Gastroesophageal sphincter (tissue), 4 donors: ENCODE measurements around the gene DUS1L. TPM values are rescaled to one million over a fixed set of nuclear protein-coding genes. Genes with fewer than 3 reads are reported as not detected.
"Not testable (repeated sequence)": the region's sequence is repeated elsewhere in the genome, so short reads cannot be mapped to it uniquely, and the experiment has no call there.

Experiments used
- ATAC-seq: fragments of 150-250 bp; one replicate; pipeline ENCODE4 v1.9.1; 2016; ENCODE audit warnings: mild to moderate bottlenecking, moderate library complexity
- H3K27ac ChIP-seq, 4 donors: fragments of 200-600 bp; sonication (generic) in 3 of 4; 1 replicate in 3 of 4; 2 replicates in 1 of 4; pipeline ENCODE4 v1.5.1; 2016 to 2019
- H3K27me3 ChIP-seq: fragments of 200-600 bp; sonication (generic); one replicate; pipeline ENCODE4 v1.5.1; 2019
- H3K36me3 ChIP-seq, 2 donors: fragments of 200-600 bp; sonication (generic); one replicate each; pipeline ENCODE4 v1.5.1; 2019; ENCODE audit warnings: control low read depth in 1 of 2
- H3K4me1 ChIP-seq, 3 donors: fragments of 200-600 bp; sonication (generic); 1 replicate in 2 of 3; 2 replicates in 1 of 3; pipeline ENCODE4 v1.5.1; 2016 to 2019; ENCODE audit warnings: control low read depth in 2 of 3
- H3K4me3 ChIP-seq, 2 donors: fragments of 200-600 bp; sonication (generic); one replicate each; pipeline ENCODE4 v1.5.1; 2019; ENCODE audit warnings: mild to moderate bottlenecking in 1 of 2, moderate library complexity in 1 of 2
- H3K9me3 ChIP-seq, 3 donors: fragments of 200-600 bp; sonication (generic); one replicate each; pipeline ENCODE4 v1.5.1; 2017 to 2019; ENCODE audit warnings: control low read depth in 2 of 3
- EP300 ChIP-seq: sonication (generic); formaldehyde crosslinking; IDR thresholded peaks from one replicate; pipeline ENCODE4 v1.6.1; 2017; ENCODE audit warnings: antibody characterized with exemption, mild to moderate bottlenecking
- POLR2A ChIP-seq, 2 donors: fragments of 450-650 bp; IDR thresholded peaks; one replicate each; pipeline ENCODE4 v1.6.1; 2017; ENCODE audit warnings: antibody characterized with exemption in 2 of 2, mild to moderate bottlenecking in 2 of 2, moderate library complexity in 1 of 2
- POLR2AphosphoS5 ChIP-seq: sonication (generic); formaldehyde crosslinking; IDR thresholded peaks from one replicate; pipeline ENCODE4 v1.6.1; 2017; ENCODE audit warnings: antibody characterized with exemption
- WGBS, 2 donors: methylation state at CpG; one replicate each; pipeline ENCODE4 v1.1.5; 2018; ENCODE audit warnings: low coverage in 1 of 2; 5-methylcytosine and 5-hydroxymethylcytosine counted together
- total RNA-seq, 4 donors: library from RNA; depleted of rRNA; stranded (reverse); fragments of >200 nt; gene quantifications; one replicate each; pipeline ENCODE4 v1.1.0, GENCODE V29; 2016
- TF ChIP-seq, protein P1 (sequence below), 4 experiments: fragments of 200-600 bp in 2 of 4; fragments of 450-650 bp in 2 of 4; sonication (generic) in 1 of 4; IDR thresholded peaks; one replicate each; pipeline ENCODE4 v1.5.1; 2017 to 2019; ENCODE audit warnings: antibody characterized with exemption in 4 of 4, mild to moderate bottlenecking in 2 of 4, moderate library complexity in 2 of 4

The DUS1L gene
- total RNA-seq, 4 donors from 2014 or later: 35.8 to 62.8 (median 52.9) TPM

- Histone ChIP-seq H3K27me3 (no peaks in the 10 kb centered on the region), H3K27ac (no peak overlapping the region), H3K4me3 (no peak overlapping the region), H3K9me3 (no peaks in the 10 kb centered on the region), H3K36me3 (peaks cover 0 to 15% of the 10 kb centered on the region in 2 donors), H3K4me1 (peaks cover 0 to 26% (median 8%) of the 10 kb centered on the region in 3 donors)
- no peak for ATAC-seq
- TF ChIP-seq, protein P1, sequence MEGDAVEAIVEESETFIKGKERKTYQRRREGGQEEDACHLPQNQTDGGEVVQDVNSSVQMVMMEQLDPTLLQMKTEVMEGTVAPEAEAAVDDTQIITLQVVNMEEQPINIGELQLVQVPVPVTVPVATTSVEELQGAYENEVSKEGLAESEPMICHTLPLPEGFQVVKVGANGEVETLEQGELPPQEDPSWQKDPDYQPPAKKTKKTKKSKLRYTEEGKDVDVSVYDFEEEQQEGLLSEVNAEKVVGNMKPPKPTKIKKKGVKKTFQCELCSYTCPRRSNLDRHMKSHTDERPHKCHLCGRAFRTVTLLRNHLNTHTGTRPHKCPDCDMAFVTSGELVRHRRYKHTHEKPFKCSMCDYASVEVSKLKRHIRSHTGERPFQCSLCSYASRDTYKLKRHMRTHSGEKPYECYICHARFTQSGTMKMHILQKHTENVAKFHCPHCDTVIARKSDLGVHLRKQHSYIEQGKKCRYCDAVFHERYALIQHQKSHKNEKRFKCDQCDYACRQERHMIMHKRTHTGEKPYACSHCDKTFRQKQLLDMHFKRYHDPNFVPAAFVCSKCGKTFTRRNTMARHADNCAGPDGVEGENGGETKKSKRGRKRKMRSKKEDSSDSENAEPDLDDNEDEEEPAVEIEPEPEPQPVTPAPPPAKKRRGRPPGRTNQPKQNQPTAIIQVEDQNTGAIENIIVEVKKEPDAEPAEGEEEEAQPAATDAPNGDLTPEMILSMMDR (IDR thresholded peaks at IDR 0.05): no peak
- TF ChIP-seq POLR2AphosphoS5: no peak
- no peak for TF ChIP-seq POLR2A (IDR thresholded peaks at IDR 0.05)
- TF ChIP-seq EP300: no peak
- WGBS, 2 donors: 87 to 90% methylated on average over 2 to 4 of the region's 8 CpGs
Measured at GRCh38 chr17:82039695-82040299, 25.8 kb downstream of the DUS1L start.

DNA sequence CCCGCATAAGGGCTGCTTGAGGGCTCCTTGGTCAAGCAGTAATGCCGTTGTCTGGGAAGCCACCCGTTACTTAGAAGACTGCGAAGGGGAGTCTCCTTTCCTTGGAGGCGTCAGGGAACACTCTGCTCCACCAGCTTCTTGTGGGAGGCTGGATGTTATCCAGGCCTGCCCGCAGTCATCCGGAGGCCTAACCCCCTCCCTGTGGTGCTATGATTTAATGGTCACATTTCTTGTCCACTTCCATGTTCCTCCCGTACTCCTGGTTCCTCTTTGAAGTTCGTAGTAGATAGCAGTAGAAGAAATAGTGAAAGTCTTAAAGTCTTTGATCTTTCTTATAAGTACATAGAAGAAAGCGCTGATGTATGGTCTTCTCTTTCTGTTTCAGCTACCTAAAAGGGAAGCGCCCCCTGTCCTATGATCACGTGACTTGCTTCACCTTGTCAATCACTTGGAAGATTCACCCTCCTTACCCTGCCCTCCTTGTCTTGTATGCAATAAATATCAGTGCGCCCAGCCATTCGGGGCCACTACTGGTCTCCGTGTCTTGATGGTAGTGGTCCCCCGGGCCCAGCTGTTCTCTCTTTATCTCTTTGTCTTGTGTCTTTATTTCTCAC, 26.7 kb downstream of the DUS1L start:
- H3K27ac ChIP-seq: not testable (repeated sequence)

DNA sequence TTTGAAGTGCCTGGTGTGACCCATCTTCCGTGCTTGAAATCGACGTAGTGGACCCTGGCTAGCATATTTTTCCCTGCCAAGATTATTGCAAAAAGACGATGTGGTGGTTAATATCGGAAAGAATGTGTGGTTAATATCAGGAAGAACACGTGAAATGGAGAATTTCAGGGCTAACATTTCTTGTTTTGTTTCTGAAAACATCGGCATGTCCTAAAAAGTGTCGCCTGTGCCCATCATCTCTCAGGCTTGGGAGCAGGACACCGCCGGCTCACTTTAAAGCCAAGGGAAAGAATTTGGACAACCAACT, 27.8 kb downstream of the DUS1L start:
- WGBS, 2 donors: 1 to 10% methylated on average over 2 to 10 of the region's 10 CpGs
- ATAC-seq: no peak
- peaks cover 0 to 18% of the 10 kb centered on the region in 2 donors for H3K36me3 ChIP-seq
- no peaks in the 10 kb centered on the region for H3K9me3 ChIP-seq
- peaks cover 0 to 26% (median 8%) of the 10 kb centered on the region in 3 donors for H3K4me1 ChIP-seq
- H3K27ac ChIP-seq: peak overlapping the region; percentile 60 to 99 (median 94)
- H3K4me3 ChIP-seq: peak overlapping the region in 1 of 2 donors; percentile 90
- no peak for TF ChIP-seq EP300
- TF ChIP-seq, protein P1 (IDR thresholded peaks at IDR 0.05): no peak
- TF ChIP-seq POLR2A (IDR thresholded peaks at IDR 0.05): no peak
- TF ChIP-seq POLR2AphosphoS5: no peak
- no peaks in the 10 kb centered on the region for H3K27me3 ChIP-seq

More for the DNA sequence above, 26.7 kb downstream of the DUS1L start:
- not testable (repeated sequence) for H3K4me3 ChIP-seq, ATAC-seq, H3K27me3 ChIP-seq, H3K9me3 ChIP-seq
- H3K4me1 ChIP-seq: peaks cover 0 to 26% (median 8%) of the 10 kb centered on the region in 3 donors
- 84 to 90% methylated on average over 15 to 16 of the region's 16 CpGs for WGBS, 2 donors
- H3K36me3 ChIP-seq: peaks cover 0 to 18% of the 10 kb centered on the region in 2 donors

DNA sequence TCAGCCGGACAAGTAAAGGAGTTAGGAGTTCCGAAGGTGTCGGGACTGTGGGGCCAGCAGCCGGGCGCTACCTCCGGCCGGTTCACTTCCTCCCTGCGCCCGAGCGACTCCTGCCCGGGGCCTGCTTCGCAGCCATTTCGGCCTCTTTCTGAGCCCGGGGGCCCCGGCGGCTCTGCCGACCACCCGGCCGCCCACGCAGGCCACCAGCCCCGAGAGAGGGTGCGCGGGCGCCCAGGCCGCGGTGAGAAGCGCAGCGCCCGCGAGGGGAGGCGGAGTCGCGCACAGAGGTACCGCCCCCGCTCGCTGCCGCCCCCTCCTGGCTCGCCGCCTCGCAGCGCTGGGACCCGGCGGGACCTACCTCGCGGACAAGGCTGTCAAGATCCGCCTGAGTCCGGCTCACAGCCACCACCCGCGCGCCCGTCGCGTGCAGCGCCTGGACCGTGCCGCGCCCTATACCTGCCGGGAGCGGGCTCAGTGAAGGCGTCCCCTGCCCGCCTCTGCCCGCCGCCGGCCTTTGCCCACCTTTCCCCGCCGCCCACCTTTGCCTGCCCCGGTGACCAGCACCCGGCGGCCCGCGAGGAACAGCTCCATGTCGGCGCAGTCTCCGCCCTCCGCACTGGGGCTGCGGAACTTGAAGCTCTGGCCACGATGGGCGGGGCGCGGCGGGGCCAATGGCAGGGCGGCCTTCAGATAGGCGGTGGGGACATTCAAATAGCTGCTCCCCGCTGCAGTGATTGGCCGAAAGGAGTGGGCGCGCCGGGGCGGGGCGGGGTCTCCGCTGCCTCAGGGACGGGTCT, 28.3 kb downstream of the DUS1L start, which contains the start of gene DCXR:
DCXR (minus strand) TSS at position 606 of the 797 bp plus-strand sequence; CDS start at position 591, 15 bp downstream.
- TF ChIP-seq POLR2A (IDR thresholded peaks at IDR 0.05) (peak; percentile 84 to 91), EP300 (no peak), POLR2AphosphoS5 (peak; percentile 91)
- TF ChIP-seq, protein P1 (IDR thresholded peaks at IDR 0.05): peak in 3 of 4 experiments; percentile 64 to 86 (median 79)
- WGBS, 2 donors: 2% methylated on average over 9 of the region's 92 CpGs; no CpG with 5 or more reads in 1 of the 2 donors

DNA sequence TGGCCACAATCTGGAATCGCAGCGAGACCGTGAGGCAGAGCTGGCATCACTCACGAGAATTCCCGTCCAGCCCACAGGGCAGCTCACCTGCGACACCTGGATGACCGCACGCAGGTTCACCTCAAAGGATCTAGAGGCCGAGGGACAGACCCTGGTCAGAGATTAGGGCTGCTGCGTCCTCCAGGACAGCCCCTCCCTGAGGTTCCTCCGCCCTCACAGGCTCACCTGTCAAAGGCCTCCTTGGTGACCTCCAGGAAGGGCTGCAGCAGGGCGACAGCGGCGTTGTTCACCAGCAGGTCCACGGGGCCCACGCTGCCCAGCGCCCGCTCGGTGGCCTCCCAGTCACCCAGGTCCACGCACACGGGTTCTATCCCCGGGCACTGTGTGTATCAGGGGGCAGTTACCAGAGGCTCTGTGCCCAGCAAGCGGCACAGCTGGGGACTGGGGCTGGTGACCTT, 28.9 kb downstream of the DUS1L start:
- WGBS, 2 donors: 57% methylated on average over 4 of the region's 23 CpGs; no CpG with 5 or more reads in 1 of the 2 donors
- TF ChIP-seq EP300: no peak
- no peak for TF ChIP-seq POLR2AphosphoS5
- TF ChIP-seq, protein P1 (IDR thresholded peaks at IDR 0.05): no peak
- TF ChIP-seq POLR2A (IDR thresholded peaks at IDR 0.05): no peak
- Histone ChIP-seq H3K27me3 (peaks cover 8% of the 10 kb centered on the region), H3K9me3 (no peaks in the 10 kb centered on the region), H3K4me3 (peak overlapping the region; percentile 51 to 90), H3K4me1 (peaks cover 0 to 35% (median 12%) of the 10 kb centered on the region in 3 donors), H3K36me3 (peaks cover 0 to 18% of the 10 kb centered on the region in 2 donors), H3K27ac (peak overlapping the region; percentile 60 to 99 (median 94))
- no peak for ATAC-seq

More for the DNA sequence above, 28.3 kb downstream of the DUS1L start, which contains the start of gene DCXR:
- Histone ChIP-seq H3K4me3 (peak within 1 kb of the TSS; percentile 51 to 90), H3K36me3 (peaks cover 0 to 18% of the 10 kb centered on the region in 2 donors), H3K4me1 (peaks cover 0 to 29% (median 8%) of the 10 kb centered on the region in 3 donors), H3K27me3 (peaks cover 2% of the 10 kb centered on the region), H3K27ac (peak within 1 kb of the TSS; percentile 60 to 99 (median 94)), H3K9me3 (no peaks in the 10 kb centered on the region)
- ATAC-seq: peak; percentile 98
